MCF 10A (cell line): Measurements from ENCODE around the gene DENND5A. TPM values are rescaled to one million over a fixed set of nuclear protein-coding genes. Genes with fewer than 3 reads are reported as not detected.

ENCODE experiments used
- BruUV-seq: library from RNA; stranded (reverse); fragments of 400-500 nt; replicated peaks from 2 replicates; lab custom pipeline; 2021; lab: Mats Ljungman, UMichigan
- CTCF ChIA-PET: fragments of 300-600 bp; sonication (Branson Sonifier 250); formaldehyde crosslinking; extraction: SDS; loops from one replicate; lab custom pipeline; 2021; ENCODE audit warnings: antibody characterized with exemption, inconsistent platforms; lab: Yijun Ruan, JAX
- POLR2A ChIA-PET: fragments of 300-600, 350-650 bp; sonication (Branson Sonifier 250); formaldehyde crosslinking; extraction: SDS; loops from one replicate; lab custom pipeline; 2020; ENCODE audit warnings: antibody characterized with exemption, inconsistent platforms; lab: Yijun Ruan, JAX
- DNase-seq: peaks from one replicate; pipeline ENCODE4 v3.0.0-alpha.2; 2018; ENCODE audit not compliant: unreplicated experiment
- H3K27ac Mint-ChIP-seq: one replicate; pipeline ENCODE4 v1.8.0; 2022; ENCODE audit warnings: mild to moderate bottlenecking, low read depth, mixed read lengths; ENCODE audit not compliant: unreplicated experiment
- H3K27me3 Mint-ChIP-seq: one replicate; pipeline ENCODE4 v1.8.0; 2022; ENCODE audit warnings: mixed read lengths; ENCODE audit not compliant: insufficient read depth, unreplicated experiment
- H3K36me3 Mint-ChIP-seq: one replicate; pipeline ENCODE4 v1.8.0; 2022; ENCODE audit warnings: mild to moderate bottlenecking, moderate library complexity, mixed read lengths; ENCODE audit not compliant: insufficient read depth, unreplicated experiment
- H3K4me1 Mint-ChIP-seq: one replicate; pipeline ENCODE4 v1.8.0; 2022; ENCODE audit warnings: mixed read lengths; ENCODE audit not compliant: insufficient read depth, unreplicated experiment
- H3K4me3 Mint-ChIP-seq: one replicate; pipeline ENCODE4 v1.8.0; 2022; ENCODE audit warnings: mild to moderate bottlenecking, moderate library complexity, mixed read lengths; ENCODE audit not compliant: unreplicated experiment
- H3K9me3 Mint-ChIP-seq: one replicate; pipeline ENCODE4 v1.8.0; 2022; ENCODE audit warnings: mixed read lengths; ENCODE audit not compliant: unreplicated experiment
- CTCF ChIP-seq: fragments of 200-600 bp; IDR thresholded peaks from one replicate; pipeline ENCODE4 v1.8.0; 2022; ENCODE audit warnings: antibody characterized with exemption, mild to moderate bottlenecking; ENCODE audit not compliant: unreplicated experiment
- intact Hi-C: fragments of 100-400 bp; cut with micrococcal nuclease; formaldehyde crosslinking; loops from 2 replicates; pipeline ENCODE4 v1.14.1; 2022
- microRNA-seq: library from miRNA; unstranded; fragments of <30 nt; microRNA quantifications from one replicate; pipeline ENCODE4 v1.2.0, GENCODE V29; 2022
- total RNA-seq: library from RNA; stranded (reverse); gene quantifications from 2 replicates; pipeline ENCODE4 v1.2.3, GENCODE V29; 2022

DENND5A gene
- total RNA-seq, 1 experiment from 2014 or later: 55.4 TPM

- DNase-seq: no peak
- no peaks in the 10 kb centered on the region for H3K36me3 Mint-ChIP-seq
- no TSS peak for BruUV-seq
- peaks cover 15% of the 10 kb centered on the region for H3K27me3 Mint-ChIP-seq
- ChIA-PET CTCF (interaction anchor here (0.6 to 2.5 kb wide), 5 partner anchors 8 to 73 kb away, joined by 3 to 10 read pairs (median 3); no protein-coding TSS in a partner anchor), POLR2A (no interaction called here)
- intact Hi-C loops: no loop called here
- H3K4me3 Mint-ChIP-seq: no peak overlapping the region
- no peak for TF ChIP-seq CTCF
- H3K27ac Mint-ChIP-seq: no peak overlapping the region
- no peaks in the 10 kb centered on the region for H3K9me3 Mint-ChIP-seq
- no peaks in the 10 kb centered on the region for H3K4me1 Mint-ChIP-seq
Observed at GRCh38 chr11:9090488-9091043, 174.6 kb downstream of the DENND5A start.

GRCh38 chr11:9089636-9090035, 175.5 kb downstream of the DENND5A start:
- Mint-ChIP-seq H3K4me3 (no peak overlapping the region), H3K27ac (no peak overlapping the region), H3K36me3 (no peaks in the 10 kb centered on the region), H3K4me1 (no peaks in the 10 kb centered on the region), H3K27me3 (peaks cover 15% of the 10 kb centered on the region), H3K9me3 (no peaks in the 10 kb centered on the region)
- no peak for TF ChIP-seq CTCF
- BruUV-seq: no TSS peak
- POLR2A ChIA-PET: no interaction called here
- no peak for DNase-seq
- intact Hi-C loops: no loop called here
- CTCF ChIA-PET: interaction anchor here (0.5 to 2.5 kb wide), 4 partner anchors 9 to 896 kb away, joined by 3 to 10 read pairs (median 3); no protein-coding TSS in a partner anchor

GRCh38 chr11:9089061-9089460, 176.1 kb downstream of the DENND5A start:
- intact Hi-C loops: no loop called here
- H3K27ac Mint-ChIP-seq: no peak overlapping the region
- peaks cover 15% of the 10 kb centered on the region for H3K27me3 Mint-ChIP-seq
- H3K4me1 Mint-ChIP-seq: no peaks in the 10 kb centered on the region
- BruUV-seq: no TSS peak
- ChIA-PET CTCF (interaction anchor here (0.5 to 2.5 kb wide), 5 partner anchors 9 to 896 kb away, joined by 3 to 10 read pairs (median 3); no protein-coding TSS in a partner anchor), POLR2A (no interaction called here)
- H3K4me3 Mint-ChIP-seq: no peak overlapping the region
- no peak for TF ChIP-seq CTCF
- H3K36me3 Mint-ChIP-seq: no peaks in the 10 kb centered on the region
- DNase-seq: no peak
- no peaks in the 10 kb centered on the region for H3K9me3 Mint-ChIP-seq

Small RNA genes within 50 kb of the gene (microRNA-seq; reads per million reads assigned to microRNA genes)
- not detected for gene MIR5691

Other genes starting within 250 kb of the DENND5A start
- gene SCUBE2, start 173.8 kb downstream of the DENND5A start, total RNA-seq: 0.29 and 0.93 TPM in 2 replicates
- gene TMEM41B, start 49.2 kb upstream of the DENND5A start, total RNA-seq: 50.3 and 72.8 TPM in 2 replicates
- 116 and 145 TPM in 2 replicates for gene IPO7, start 119.3 kb upstream of the DENND5A start, total RNA-seq
- gene ZNF143, start 195.7 kb upstream of the DENND5A start, total RNA-seq: 19.0 and 25.2 TPM in 2 replicates